Measurements from ENCODE around the gene ZSWIM6.

DNA sequence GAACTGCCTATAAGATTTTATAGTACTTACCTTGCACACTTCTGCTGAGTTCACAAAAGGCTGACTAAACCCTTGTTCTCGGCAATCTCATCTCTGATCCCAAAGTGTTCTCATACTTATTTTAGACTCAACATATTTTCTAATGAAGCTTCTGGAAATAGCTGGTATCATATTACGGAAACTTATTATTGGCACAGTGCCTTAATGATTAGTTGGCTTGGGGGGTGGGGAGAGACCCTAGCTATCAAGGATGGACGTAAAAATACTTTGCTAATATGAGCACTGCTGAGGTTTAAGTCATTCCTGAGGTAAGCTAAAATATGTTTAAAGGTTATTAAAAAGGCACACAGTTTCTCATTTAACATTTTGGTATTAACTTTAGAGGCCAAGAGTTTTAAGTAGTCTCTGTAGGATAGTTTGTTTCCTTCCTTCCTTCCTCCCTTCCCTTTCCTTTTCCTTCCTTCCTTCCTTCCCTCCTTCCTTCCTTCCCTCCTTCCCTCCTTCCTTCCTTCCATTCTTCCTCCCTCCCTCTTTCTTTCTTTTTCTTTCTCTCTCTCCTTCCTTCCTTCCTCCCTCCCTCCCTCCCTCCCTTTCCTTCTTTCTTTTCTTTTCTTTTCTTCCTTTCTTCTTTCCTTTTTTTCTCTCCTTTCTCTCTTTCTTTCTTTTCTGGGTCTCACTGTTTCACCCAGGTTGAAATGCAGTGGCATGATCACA is 31.5 kb downstream of the ZSWIM6 start:
- TF ChIP-seq, protein P1, sequence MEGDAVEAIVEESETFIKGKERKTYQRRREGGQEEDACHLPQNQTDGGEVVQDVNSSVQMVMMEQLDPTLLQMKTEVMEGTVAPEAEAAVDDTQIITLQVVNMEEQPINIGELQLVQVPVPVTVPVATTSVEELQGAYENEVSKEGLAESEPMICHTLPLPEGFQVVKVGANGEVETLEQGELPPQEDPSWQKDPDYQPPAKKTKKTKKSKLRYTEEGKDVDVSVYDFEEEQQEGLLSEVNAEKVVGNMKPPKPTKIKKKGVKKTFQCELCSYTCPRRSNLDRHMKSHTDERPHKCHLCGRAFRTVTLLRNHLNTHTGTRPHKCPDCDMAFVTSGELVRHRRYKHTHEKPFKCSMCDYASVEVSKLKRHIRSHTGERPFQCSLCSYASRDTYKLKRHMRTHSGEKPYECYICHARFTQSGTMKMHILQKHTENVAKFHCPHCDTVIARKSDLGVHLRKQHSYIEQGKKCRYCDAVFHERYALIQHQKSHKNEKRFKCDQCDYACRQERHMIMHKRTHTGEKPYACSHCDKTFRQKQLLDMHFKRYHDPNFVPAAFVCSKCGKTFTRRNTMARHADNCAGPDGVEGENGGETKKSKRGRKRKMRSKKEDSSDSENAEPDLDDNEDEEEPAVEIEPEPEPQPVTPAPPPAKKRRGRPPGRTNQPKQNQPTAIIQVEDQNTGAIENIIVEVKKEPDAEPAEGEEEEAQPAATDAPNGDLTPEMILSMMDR (IDR thresholded peaks at IDR 0.05) = no peak
- no peak for TF ChIP-seq POLR2A (IDR thresholded peaks at IDR 0.05)

Data from Peyer's patch (tissue), 4 donors.